Measurements from ENCODE around the gene FBXO31. TPM values are rescaled to one million over a fixed set of nuclear protein-coding genes. Genes with fewer than 3 reads are reported as not detected.
A peak's percentile ranks its signal among the peaks of the same experiment; 100 is the strongest.

FBXO31 gene
- total and polyA plus RNA-seq, 2 of the 13 experiments (the other 11 are each of a cell fraction or from before 2014, with no cell fraction given): 92.4 to 101 TPM

DNA sequence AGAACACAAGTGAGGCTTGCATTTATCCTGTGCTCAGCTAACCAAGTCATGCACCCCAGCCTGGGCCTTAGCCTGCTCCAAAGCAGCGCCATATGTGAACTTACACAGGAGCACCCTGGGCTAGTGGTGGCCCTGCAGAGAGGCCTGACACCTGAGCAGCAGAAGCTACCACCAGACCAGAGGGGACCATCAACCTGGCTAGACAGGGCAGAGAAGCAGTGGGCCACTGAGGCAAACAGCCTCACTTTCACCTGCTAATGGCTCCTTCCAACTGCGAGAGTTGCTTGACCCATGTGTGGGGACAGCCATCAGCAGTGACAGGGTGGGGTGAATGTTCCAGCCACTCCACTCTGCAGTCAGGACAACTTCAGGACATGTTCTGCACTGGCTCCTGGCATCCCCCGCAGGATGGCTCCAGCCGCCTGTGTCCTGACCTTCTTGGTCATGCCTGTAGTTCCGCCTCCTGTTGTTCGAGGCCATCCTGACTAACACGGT is 63.5 kb downstream of the FBXO31 start (continued):
- TF ChIP-seq HNF4G (IDR thresholded peaks at IDR 0.05; ENCODE audit: borderline replicate concordance, low read depth, low read length) (no peak), HNF4G (CRISPR knock-in tag; IDR thresholded peaks at IDR 0.05; ENCODE audit: borderline replicate concordance, low read depth) (peak; percentile 34; the same call in 1 of the 2 replicates), ZFP36L1 (CRISPR knock-in tag; IDR thresholded peaks at IDR 0.05) (no peak)

GRCh38 chr16:87319011-87319410 is 64.6 kb downstream of the FBXO31 start:
- ATAC-seq: no peak
- Histone ChIP-seq H3K9ac (ENCODE audit: insufficient read depth, low read depth, low read length) (no peak overlapping the region), H2AFZ (ENCODE audit: low read length) (no peak overlapping the region), H3K9me3 (ENCODE audit: low read length) (no peaks in the 10 kb centered on the region), H4K20me1 (ENCODE audit: insufficient read depth, low read length) (peaks cover 8% of the 10 kb centered on the region; the same call in 1 of the 2 replicates), H3K4me1 (ENCODE audit: insufficient read depth, low read length) (peaks cover 25% of the 10 kb centered on the region), H3K79me2 (ENCODE audit: insufficient read depth, low read length) (peaks cover 17% of the 10 kb centered on the region), H3K27me3 (ENCODE audit: control insufficient read depth in 1 of 2, insufficient read depth in 2 of 2, low read length in 2 of 2) (no peaks in the 10 kb centered on the region; a peak in 1 of 5 replicates), H3K27ac (ENCODE audit: extremely low read length, insufficient read depth, low read length) (no peak overlapping the region), H3K36me3 (replicated peaks in 1 of 2; ENCODE audit: control insufficient read depth in 1 of 2, insufficient read depth in 2 of 2, low read length in 2 of 2) (peaks cover 5 to 8% of the 10 kb centered on the region in 2 experiments; a peak in 3 of 5 replicates), H3K4me2 (ENCODE audit: low read depth, low read length) (peak overlapping the region; percentile 91; the same call in 1 of the 2 replicates), H3K4me3 (replicated peaks in 1 of 3; ENCODE audit: insufficient read depth in 1 of 3, low read depth in 2 of 3, low read length in 3 of 3) (no peak overlapping the region)
- no peak for DNase-seq (ENCODE audit: low spot score)
- intact Hi-C loops (cut with micrococcal nuclease; ENCODE audit: unreplicated experiment) (loop anchor here (5.0 kb wide), 1 partner anchor 38 kb away; no protein-coding TSS in a partner anchor), in situ Hi-C loops (cut with HindIII; ENCODE audit: extremely low pct_ligation_motif_present, low pct_unique_long_range_greater_than_20kb) (no loop called here)
- no peak for FAIRE-seq
- ChIA-PET POLR2A (interaction anchor here (3.1 to 4.4 kb wide), 3 partner anchors 63 to 75 kb away, joined by 19 to 85 read pairs (median 62); partner anchors contain the start of gene FBXO31), CTCF (ENCODE audit: low intra/inter-chr PET ratio, low total read pairs) (no interaction called here)
- BruUV-seq (replicated peaks): no TSS peak
- TF ChIP-seq, protein P1, sequence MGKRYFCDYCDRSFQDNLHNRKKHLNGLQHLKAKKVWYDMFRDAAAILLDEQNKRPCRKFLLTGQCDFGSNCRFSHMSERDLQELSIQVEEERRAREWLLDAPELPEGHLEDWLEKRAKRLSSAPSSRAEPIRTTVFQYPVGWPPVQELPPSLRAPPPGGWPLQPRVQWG (CRISPR knock-in tag; IDR thresholded peaks at IDR 0.05; ENCODE audit: borderline replicate concordance, low read depth): no peak
- peak; percentile 85; the same call in 1 of the 2 replicates for TF ChIP-seq PAF1 (CRISPR knock-in tag; IDR thresholded peaks at IDR 0.05)
- peak; percentile 22; the same call in 1 of the 2 replicates for TF ChIP-seq ZC3H4 (CRISPR knock-in tag; IDR thresholded peaks at IDR 0.05; ENCODE audit: borderline replicate concordance)
- TF ChIP-seq ZFP36L1 (CRISPR knock-in tag; IDR thresholded peaks at IDR 0.05): 0 out of 2 replicates have a peak, but pooled peaks have one; percentile 20
- no peak for TF ChIP-seq MAZ (IDR thresholded peaks at IDR 0.05; ENCODE audit: borderline replicate concordance, low read depth, low read length)
- TF ChIP-seq MAZ (CRISPR knock-in tag; IDR thresholded peaks at IDR 0.05; ENCODE audit: low read depth): 0 out of 2 replicates have a peak, but pooled peaks have one; percentile 7
- TF ChIP-seq HNRNPH1 (optimal IDR thresholded peaks at IDR 0.05; ENCODE audit: low read depth, low read length): no peak
- TF ChIP-seq POLR2AphosphoS5 (IDR thresholded peaks at IDR 0.05; ENCODE audit: low read depth, low read length): peak; percentile 47; the same call in 1 of the 2 replicates
- TF ChIP-seq ZNF326 (CRISPR knock-in tag; IDR thresholded peaks at IDR 0.05; ENCODE audit: borderline replicate concordance): no peak
- peak; percentile 22; the same call in 1 of the 2 replicates for TF ChIP-seq POLR2G (IDR thresholded peaks at IDR 0.05; ENCODE audit: low read depth, low read length)
- TF ChIP-seq POLR2A (IDR thresholded peaks at IDR 0.05; ENCODE audit: insufficient read depth in 1 of 2, low read depth in 2 of 2, low read length in 2 of 2): peak in 1 of 2 experiments; percentile 47; a peak in 1 of 4 replicates
- no peak for TF ChIP-seq KDM5A (IDR thresholded peaks at IDR 0.05; ENCODE audit: borderline replicate concordance, low read length)

All from HepG2 (cell line).